Caco-2 (cell line): ENCODE results near the gene GUCY2C. TPM values are rescaled to one million over a fixed set of nuclear protein-coding genes. Genes with fewer than 3 reads are reported as not detected.
"Not testable (repeated sequence)": the region's sequence is repeated elsewhere in the genome, so short reads cannot be mapped to it uniquely, and the experiment has no call there.

Source experiments
- BruUV-seq: library from RNA; stranded (reverse); fragments of 400-500 nt; replicated peaks from 2 replicates; lab custom pipeline; 2021; lab: Mats Ljungman, UMichigan
- CTCF ChIA-PET: fragments of 300-600 bp; sonication (Branson Sonifier 250); formaldehyde crosslinking; loops from one replicate; lab custom pipeline; 2022; ENCODE audit warnings: antibody characterized with exemption; lab: Charles Lee
- POLR2A ChIA-PET: fragments of 300-600 bp; sonication (Branson Sonifier 250); formaldehyde crosslinking; loops from one replicate; lab custom pipeline; 2022; ENCODE audit warnings: antibody characterized with exemption; lab: Charles Lee
- DNase-seq, 2 experiments: peaks; one replicate each; pipeline versions ENCODE4 v3.0.0 to v3.0.0-alpha.2; 2020 to 2022
- H3K27me3 ChIP-seq: replicated peaks from 2 replicates; pipeline ENCODE4 v1.6.0; 2011; ENCODE audit warnings: low read length; ENCODE audit not compliant: control insufficient read depth, insufficient read depth
- H3K36me3 ChIP-seq: 2 replicates; pipeline ENCODE4 v1.5.1; 2011; ENCODE audit warnings: low read length; ENCODE audit not compliant: control insufficient read depth, insufficient read depth
- H3K4me1 ChIP-seq: fragments of 250-450 bp; sonication (Bioruptor Pico); 2 replicates; pipeline ENCODE4 v1.5.1; 2020; ENCODE audit warnings: mild to moderate bottlenecking
- H3K4me3 ChIP-seq: 2 replicates; pipeline ENCODE4 v1.5.1; 2011; ENCODE audit warnings: low read depth, mild to moderate bottlenecking, control low read depth, low read length
- H3K9me3 ChIP-seq: fragments of 250-450 bp; sonication (Bioruptor Pico); 2 replicates; pipeline ENCODE4 v1.5.1; 2020; ENCODE audit warnings: mild to moderate bottlenecking, moderate library complexity
- H3K27ac Mint-ChIP-seq: one replicate; pipeline ENCODE4 v1.8.0; 2022; ENCODE audit warnings: mixed read lengths; ENCODE audit not compliant: unreplicated experiment
- H3K27me3 Mint-ChIP-seq: one replicate; pipeline ENCODE4 v1.8.0; 2022; ENCODE audit warnings: mixed read lengths; ENCODE audit not compliant: insufficient read depth, unreplicated experiment
- H3K36me3 Mint-ChIP-seq: one replicate; pipeline ENCODE4 v1.8.0; 2022; ENCODE audit warnings: mild to moderate bottlenecking, mixed read lengths; ENCODE audit not compliant: insufficient read depth, unreplicated experiment
- H3K4me1 Mint-ChIP-seq: one replicate; pipeline ENCODE4 v1.8.0; 2022; ENCODE audit warnings: low read depth, mixed read lengths; ENCODE audit not compliant: unreplicated experiment
- H3K4me3 Mint-ChIP-seq: one replicate; pipeline ENCODE4 v1.8.0; 2022; ENCODE audit warnings: mild to moderate bottlenecking, moderate library complexity, mixed read lengths; ENCODE audit not compliant: unreplicated experiment
- H3K9me3 Mint-ChIP-seq: one replicate; pipeline ENCODE4 v1.8.0; 2022; ENCODE audit warnings: mixed read lengths; ENCODE audit not compliant: unreplicated experiment
- intact Hi-C: fragments of 100-400 bp; cut with micrococcal nuclease; formaldehyde crosslinking; loops from one replicate; pipeline ENCODE4 v1.10.0; 2022; ENCODE audit not compliant: unreplicated experiment
- total RNA-seq: library from RNA; stranded (reverse); gene quantifications from 2 replicates; pipeline ENCODE4 v1.2.3, GENCODE V29; 2022
- TF ChIP-seq, protein P1 (sequence below), 2 experiments: fragments of 200-600 bp in 1 of 2; IDR thresholded peaks; 1 replicate in 1 of 2; 2 replicates in 1 of 2; pipeline versions ENCODE4 v1.5.1 to v1.8.0; 2011 to 2022; ENCODE audit warnings: antibody characterized with exemption in 1 of 2, control low read depth in 1 of 2, inconsistent platforms in 1 of 2, low read depth in 1 of 2, low read length in 1 of 2, mild to moderate bottlenecking in 1 of 2, moderate library complexity in 1 of 2; ENCODE audit not compliant: insufficient read depth in 1 of 2, severe bottlenecking in 1 of 2, unreplicated experiment in 1 of 2

The GUCY2C gene
- total RNA-seq, 1 experiment from 2014 or later: 2.4 TPM

DNA sequence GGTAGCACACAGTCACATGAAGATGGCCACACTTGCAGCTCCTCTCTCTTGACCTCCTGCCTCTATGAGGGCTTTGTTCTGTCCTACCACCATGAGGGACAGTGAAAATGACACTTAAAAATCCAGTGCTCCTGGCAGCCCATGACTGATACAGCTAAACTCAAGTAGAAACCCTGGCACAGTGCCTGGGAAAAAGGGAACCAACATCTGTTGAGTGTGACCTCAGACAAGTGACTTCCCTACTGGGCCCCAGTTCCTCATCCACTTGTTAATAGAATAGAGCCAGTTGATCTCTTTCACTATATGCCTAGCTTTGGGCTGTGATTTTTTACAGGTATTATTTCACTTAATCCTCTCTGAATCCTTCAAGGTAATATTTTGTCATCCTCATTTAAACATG lies 4.8 kb downstream of the GUCY2C start:
- POLR2A ChIA-PET: no interaction called here
- no peak for DNase-seq
- Mint-ChIP-seq H3K27me3 (no peaks in the 10 kb centered on the region), H3K36me3 (no peaks in the 10 kb centered on the region), H3K4me3 (no peak overlapping the region), H3K4me1 (no peaks in the 10 kb centered on the region), H3K27ac (no peak overlapping the region), H3K9me3 (no peaks in the 10 kb centered on the region)
- Histone ChIP-seq H3K36me3 (no peaks in the 10 kb centered on the region), H3K4me3 (no peak overlapping the region), H3K27me3 (no peaks in the 10 kb centered on the region; the same call in 1 of the 2 replicates), H3K4me1 (no peaks in the 10 kb centered on the region), H3K9me3 (no peaks in the 10 kb centered on the region)
- CTCF ChIA-PET: no interaction called here
- BruUV-seq: no TSS peak
- intact Hi-C loops: no loop called here
- TF ChIP-seq, protein P1, sequence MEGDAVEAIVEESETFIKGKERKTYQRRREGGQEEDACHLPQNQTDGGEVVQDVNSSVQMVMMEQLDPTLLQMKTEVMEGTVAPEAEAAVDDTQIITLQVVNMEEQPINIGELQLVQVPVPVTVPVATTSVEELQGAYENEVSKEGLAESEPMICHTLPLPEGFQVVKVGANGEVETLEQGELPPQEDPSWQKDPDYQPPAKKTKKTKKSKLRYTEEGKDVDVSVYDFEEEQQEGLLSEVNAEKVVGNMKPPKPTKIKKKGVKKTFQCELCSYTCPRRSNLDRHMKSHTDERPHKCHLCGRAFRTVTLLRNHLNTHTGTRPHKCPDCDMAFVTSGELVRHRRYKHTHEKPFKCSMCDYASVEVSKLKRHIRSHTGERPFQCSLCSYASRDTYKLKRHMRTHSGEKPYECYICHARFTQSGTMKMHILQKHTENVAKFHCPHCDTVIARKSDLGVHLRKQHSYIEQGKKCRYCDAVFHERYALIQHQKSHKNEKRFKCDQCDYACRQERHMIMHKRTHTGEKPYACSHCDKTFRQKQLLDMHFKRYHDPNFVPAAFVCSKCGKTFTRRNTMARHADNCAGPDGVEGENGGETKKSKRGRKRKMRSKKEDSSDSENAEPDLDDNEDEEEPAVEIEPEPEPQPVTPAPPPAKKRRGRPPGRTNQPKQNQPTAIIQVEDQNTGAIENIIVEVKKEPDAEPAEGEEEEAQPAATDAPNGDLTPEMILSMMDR (IDR thresholded peaks at IDR 0.05; ENCODE audit: insufficient read depth in 1 of 2, low read depth in 1 of 2, low read length in 1 of 2, severe bottlenecking in 1 of 2, unreplicated experiment in 1 of 2): no peak

DNA sequence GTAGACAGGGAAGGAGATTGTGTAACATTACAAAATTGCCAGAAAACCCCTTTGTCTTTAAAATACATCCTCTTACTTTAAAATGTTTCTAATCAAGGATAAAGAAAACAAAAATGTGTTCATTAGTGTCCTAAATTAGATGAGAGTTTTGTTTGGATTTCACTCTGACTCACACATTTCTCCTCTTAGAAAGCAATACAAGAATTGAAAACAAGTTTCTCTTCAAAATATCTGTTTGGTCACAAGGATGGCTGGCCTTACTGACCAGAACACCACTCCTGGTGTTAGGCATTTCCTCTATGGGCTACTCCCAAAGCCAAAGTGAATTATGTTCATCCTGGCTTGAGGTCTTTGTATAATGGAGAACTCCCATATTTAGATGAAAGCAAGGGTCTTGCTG lies 6.4 kb downstream of the GUCY2C start:
- ChIA-PET CTCF (no interaction called here), POLR2A (no interaction called here)
- Mint-ChIP-seq H3K4me3 (no peak overlapping the region), H3K4me1 (no peaks in the 10 kb centered on the region), H3K36me3 (no peaks in the 10 kb centered on the region), H3K9me3 (no peaks in the 10 kb centered on the region), H3K27me3 (no peaks in the 10 kb centered on the region), H3K27ac (no peak overlapping the region)
- Histone ChIP-seq H3K4me3 (no peak overlapping the region), H3K27me3 (no peaks in the 10 kb centered on the region; the same call in 1 of the 2 replicates), H3K36me3 (no peaks in the 10 kb centered on the region), H3K9me3 (no peaks in the 10 kb centered on the region), H3K4me1 (no peaks in the 10 kb centered on the region)
- no TSS peak for BruUV-seq
- intact Hi-C loops: no loop called here
- TF ChIP-seq, protein P1 (IDR thresholded peaks at IDR 0.05; ENCODE audit: insufficient read depth in 1 of 2, low read depth in 1 of 2, low read length in 1 of 2, severe bottlenecking in 1 of 2, unreplicated experiment in 1 of 2): no peak
- no peak for DNase-seq

DNA sequence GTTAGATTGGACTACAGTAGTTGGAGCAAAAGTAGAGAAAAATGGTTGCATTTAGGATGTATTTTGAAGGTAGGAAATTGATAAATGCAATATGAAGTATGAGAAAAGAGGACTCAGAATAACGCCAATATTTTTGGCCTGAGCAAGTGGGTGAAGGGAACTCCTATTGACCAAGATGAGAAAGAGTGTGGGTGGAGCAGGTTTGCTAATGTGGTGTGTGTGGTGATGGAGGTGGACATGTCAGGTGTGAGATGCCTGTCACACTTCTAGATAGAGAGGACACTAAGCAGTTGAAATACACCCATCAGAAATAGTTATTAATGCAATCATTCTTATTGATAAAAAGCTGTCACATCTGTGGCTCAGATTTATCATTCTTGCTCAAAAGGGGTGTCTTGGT lies 7.3 kb downstream of the GUCY2C start:
- TF ChIP-seq, protein P1 (IDR thresholded peaks at IDR 0.05; ENCODE audit: insufficient read depth in 1 of 2, low read depth in 1 of 2, low read length in 1 of 2, severe bottlenecking in 1 of 2, unreplicated experiment in 1 of 2): no peak
- no peak overlapping the region for H3K4me3 ChIP-seq
- Mint-ChIP-seq H3K36me3 (no peaks in the 10 kb centered on the region), H3K4me1 (no peaks in the 10 kb centered on the region), H3K27ac (no peak overlapping the region), H3K4me3 (no peak overlapping the region), H3K27me3 (no peaks in the 10 kb centered on the region), H3K9me3 (no peaks in the 10 kb centered on the region)
- CTCF ChIA-PET: no interaction called here
- no TSS peak for BruUV-seq
- intact Hi-C loops: no loop called here
- no peaks in the 10 kb centered on the region for H3K27me3 ChIP-seq
- no peaks in the 10 kb centered on the region for H3K9me3 ChIP-seq
- H3K4me1 ChIP-seq: no peaks in the 10 kb centered on the region
- H3K36me3 ChIP-seq: no peaks in the 10 kb centered on the region; the same call in 1 of the 2 replicates
- no peak for DNase-seq
- POLR2A ChIA-PET: no interaction called here

DNA sequence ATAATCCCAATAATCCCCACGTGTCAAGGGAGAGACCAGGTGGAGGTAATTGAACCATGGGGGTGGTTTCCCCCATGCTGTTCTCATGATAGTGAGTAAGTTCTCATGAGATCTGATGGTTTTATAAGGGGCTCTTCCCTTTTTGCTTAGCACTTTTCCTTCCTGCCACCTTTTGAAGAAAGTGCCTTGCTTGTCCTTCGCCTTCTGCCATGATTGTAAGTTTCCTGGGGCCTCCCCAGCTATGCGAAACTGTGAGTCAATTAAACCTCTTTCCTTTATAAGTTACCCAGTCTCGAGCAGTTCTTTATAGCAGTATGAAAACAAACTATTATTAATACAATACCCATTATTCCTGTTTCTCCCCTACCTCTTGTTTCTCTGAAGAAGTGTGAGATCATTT lies 14.2 kb downstream of the GUCY2C start:
- H3K9me3 ChIP-seq, H3K27me3 Mint-ChIP-seq, H3K4me1 ChIP-seq, H3K4me3 ChIP-seq, POLR2A ChIA-PET, BruUV-seq, H3K27me3 ChIP-seq, intact Hi-C loops, H3K9me3 Mint-ChIP-seq, H3K4me3 Mint-ChIP-seq, H3K36me3 Mint-ChIP-seq, DNase-seq, H3K36me3 ChIP-seq, CTCF ChIA-PET, H3K27ac Mint-ChIP-seq: not testable (repeated sequence)
- peaks cover 12% of the 10 kb centered on the region for H3K4me1 Mint-ChIP-seq
